Measurements from ENCODE around the gene FBXO5. TPM values are rescaled to one million over a fixed set of nuclear protein-coding genes. Genes with fewer than 3 reads are reported as not detected.

The FBXO5 gene
- total and polyA plus RNA-seq, 9 of the 15 experiments (the other 6 are each of a cell fraction or from before 2014, with no cell fraction given), result 17.8 to 89.3 (median 62.9) TPM

DNA sequence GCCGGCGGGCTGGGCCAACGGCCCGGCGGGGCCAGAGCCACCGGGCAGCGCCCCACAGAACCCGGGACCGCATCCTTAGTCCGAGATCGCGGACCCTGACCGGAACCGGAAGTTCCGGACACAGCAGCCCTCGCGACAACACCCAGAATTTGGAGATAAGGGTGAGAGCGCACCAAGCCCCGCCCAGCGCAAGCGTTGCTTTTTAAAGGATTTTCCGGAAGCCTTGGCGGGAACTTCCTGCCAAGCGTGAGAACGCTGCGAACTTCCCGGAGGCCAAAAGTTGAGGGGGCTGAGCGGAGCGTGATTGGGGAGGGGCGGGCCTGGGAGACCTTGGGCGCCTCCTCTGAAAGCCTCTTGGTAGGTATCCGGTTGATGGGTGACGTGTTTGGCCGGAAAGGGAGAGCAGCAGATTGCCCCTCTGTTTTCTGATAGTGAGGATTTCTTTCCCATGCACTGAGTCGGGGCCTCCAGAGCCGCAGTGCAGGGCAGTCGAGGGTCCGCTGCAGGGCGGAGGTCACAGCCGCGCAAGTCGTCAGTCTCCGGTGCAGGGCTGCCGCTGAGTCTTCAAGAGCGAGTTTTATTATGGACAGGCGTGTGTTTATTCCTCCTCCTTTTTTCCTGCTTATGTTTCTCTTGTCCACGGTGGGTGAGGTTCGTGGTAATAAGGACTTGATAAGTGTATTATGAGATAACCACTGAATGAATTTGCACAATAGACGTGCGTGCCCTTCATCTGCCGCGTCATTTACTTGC is 19.9 kb upstream of the FBXO5 start, which contains the start of gene MTRF1L (continued):
- TF ChIP-seq, protein P1, sequence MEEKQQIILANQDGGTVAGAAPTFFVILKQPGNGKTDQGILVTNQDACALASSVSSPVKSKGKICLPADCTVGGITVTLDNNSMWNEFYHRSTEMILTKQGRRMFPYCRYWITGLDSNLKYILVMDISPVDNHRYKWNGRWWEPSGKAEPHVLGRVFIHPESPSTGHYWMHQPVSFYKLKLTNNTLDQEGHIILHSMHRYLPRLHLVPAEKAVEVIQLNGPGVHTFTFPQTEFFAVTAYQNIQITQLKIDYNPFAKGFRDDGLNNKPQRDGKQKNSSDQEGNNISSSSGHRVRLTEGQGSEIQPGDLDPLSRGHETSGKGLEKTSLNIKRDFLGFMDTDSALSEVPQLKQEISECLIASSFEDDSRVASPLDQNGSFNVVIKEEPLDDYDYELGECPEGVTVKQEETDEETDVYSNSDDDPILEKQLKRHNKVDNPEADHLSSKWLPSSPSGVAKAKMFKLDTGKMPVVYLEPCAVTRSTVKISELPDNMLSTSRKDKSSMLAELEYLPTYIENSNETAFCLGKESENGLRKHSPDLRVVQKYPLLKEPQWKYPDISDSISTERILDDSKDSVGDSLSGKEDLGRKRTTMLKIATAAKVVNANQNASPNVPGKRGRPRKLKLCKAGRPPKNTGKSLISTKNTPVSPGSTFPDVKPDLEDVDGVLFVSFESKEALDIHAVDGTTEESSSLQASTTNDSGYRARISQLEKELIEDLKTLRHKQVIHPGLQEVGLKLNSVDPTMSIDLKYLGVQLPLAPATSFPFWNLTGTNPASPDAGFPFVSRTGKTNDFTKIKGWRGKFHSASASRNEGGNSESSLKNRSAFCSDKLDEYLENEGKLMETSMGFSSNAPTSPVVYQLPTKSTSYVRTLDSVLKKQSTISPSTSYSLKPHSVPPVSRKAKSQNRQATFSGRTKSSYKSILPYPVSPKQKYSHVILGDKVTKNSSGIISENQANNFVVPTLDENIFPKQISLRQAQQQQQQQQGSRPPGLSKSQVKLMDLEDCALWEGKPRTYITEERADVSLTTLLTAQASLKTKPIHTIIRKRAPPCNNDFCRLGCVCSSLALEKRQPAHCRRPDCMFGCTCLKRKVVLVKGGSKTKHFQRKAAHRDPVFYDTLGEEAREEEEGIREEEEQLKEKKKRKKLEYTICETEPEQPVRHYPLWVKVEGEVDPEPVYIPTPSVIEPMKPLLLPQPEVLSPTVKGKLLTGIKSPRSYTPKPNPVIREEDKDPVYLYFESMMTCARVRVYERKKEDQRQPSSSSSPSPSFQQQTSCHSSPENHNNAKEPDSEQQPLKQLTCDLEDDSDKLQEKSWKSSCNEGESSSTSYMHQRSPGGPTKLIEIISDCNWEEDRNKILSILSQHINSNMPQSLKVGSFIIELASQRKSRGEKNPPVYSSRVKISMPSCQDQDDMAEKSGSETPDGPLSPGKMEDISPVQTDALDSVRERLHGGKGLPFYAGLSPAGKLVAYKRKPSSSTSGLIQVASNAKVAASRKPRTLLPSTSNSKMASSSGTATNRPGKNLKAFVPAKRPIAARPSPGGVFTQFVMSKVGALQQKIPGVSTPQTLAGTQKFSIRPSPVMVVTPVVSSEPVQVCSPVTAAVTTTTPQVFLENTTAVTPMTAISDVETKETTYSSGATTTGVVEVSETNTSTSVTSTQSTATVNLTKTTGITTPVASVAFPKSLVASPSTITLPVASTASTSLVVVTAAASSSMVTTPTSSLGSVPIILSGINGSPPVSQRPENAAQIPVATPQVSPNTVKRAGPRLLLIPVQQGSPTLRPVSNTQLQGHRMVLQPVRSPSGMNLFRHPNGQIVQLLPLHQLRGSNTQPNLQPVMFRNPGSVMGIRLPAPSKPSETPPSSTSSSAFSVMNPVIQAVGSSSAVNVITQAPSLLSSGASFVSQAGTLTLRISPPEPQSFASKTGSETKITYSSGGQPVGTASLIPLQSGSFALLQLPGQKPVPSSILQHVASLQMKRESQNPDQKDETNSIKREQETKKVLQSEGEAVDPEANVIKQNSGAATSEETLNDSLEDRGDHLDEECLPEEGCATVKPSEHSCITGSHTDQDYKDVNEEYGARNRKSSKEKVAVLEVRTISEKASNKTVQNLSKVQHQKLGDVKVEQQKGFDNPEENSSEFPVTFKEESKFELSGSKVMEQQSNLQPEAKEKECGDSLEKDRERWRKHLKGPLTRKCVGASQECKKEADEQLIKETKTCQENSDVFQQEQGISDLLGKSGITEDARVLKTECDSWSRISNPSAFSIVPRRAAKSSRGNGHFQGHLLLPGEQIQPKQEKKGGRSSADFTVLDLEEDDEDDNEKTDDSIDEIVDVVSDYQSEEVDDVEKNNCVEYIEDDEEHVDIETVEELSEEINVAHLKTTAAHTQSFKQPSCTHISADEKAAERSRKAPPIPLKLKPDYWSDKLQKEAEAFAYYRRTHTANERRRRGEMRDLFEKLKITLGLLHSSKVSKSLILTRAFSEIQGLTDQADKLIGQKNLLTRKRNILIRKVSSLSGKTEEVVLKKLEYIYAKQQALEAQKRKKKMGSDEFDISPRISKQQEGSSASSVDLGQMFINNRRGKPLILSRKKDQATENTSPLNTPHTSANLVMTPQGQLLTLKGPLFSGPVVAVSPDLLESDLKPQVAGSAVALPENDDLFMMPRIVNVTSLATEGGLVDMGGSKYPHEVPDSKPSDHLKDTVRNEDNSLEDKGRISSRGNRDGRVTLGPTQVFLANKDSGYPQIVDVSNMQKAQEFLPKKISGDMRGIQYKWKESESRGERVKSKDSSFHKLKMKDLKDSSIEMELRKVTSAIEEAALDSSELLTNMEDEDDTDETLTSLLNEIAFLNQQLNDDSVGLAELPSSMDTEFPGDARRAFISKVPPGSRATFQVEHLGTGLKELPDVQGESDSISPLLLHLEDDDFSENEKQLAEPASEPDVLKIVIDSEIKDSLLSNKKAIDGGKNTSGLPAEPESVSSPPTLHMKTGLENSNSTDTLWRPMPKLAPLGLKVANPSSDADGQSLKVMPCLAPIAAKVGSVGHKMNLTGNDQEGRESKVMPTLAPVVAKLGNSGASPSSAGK (IDR thresholded peaks at IDR 0.05), result peak; percentile 52; the same call in 1 of the 2 replicates
- peak; percentile 21; the same call in 1 of the 2 replicates for TF ChIP-seq NFE2 (IDR thresholded peaks at IDR 0.05; ENCODE audit: low read depth)
- TF ChIP-seq EP400 (IDR thresholded peaks at IDR 0.05), result peak; percentile 87
- no peak for TF ChIP-seq ZNF57 (CRISPR knock-in tag; IDR thresholded peaks at IDR 0.05)
- no peak for TF ChIP-seq NFYB (IDR thresholded peaks at IDR 0.05; ENCODE audit: extremely low read depth, insufficient read length)
- no peak for TF ChIP-seq HMG20B (CRISPR knock-in tag; IDR thresholded peaks at IDR 0.05)
- no peak for TF ChIP-seq HMGN3 (IDR thresholded peaks at IDR 0.05; ENCODE audit: borderline replicate concordance, extremely low read depth, insufficient read length, low read depth, low read length)
- TF ChIP-seq PHF21A (IDR thresholded peaks at IDR 0.05; ENCODE audit: borderline replicate concordance, low read depth), result peak; percentile 57; the same call in 1 of the 2 replicates
- no peak for TF ChIP-seq TCF3 (CRISPR knock-in tag; IDR thresholded peaks at IDR 0.05)
- TF ChIP-seq TBL1XR1 (IDR thresholded peaks at IDR 0.05; ENCODE audit: low read length in 2 of 2), result peak in 1 of 2 experiments; percentile 37; a peak in 1 of 4 replicates
- no peak for TF ChIP-seq PPARD (CRISPR knock-in tag; IDR thresholded peaks at IDR 0.05)
- TF ChIP-seq, protein P2, sequence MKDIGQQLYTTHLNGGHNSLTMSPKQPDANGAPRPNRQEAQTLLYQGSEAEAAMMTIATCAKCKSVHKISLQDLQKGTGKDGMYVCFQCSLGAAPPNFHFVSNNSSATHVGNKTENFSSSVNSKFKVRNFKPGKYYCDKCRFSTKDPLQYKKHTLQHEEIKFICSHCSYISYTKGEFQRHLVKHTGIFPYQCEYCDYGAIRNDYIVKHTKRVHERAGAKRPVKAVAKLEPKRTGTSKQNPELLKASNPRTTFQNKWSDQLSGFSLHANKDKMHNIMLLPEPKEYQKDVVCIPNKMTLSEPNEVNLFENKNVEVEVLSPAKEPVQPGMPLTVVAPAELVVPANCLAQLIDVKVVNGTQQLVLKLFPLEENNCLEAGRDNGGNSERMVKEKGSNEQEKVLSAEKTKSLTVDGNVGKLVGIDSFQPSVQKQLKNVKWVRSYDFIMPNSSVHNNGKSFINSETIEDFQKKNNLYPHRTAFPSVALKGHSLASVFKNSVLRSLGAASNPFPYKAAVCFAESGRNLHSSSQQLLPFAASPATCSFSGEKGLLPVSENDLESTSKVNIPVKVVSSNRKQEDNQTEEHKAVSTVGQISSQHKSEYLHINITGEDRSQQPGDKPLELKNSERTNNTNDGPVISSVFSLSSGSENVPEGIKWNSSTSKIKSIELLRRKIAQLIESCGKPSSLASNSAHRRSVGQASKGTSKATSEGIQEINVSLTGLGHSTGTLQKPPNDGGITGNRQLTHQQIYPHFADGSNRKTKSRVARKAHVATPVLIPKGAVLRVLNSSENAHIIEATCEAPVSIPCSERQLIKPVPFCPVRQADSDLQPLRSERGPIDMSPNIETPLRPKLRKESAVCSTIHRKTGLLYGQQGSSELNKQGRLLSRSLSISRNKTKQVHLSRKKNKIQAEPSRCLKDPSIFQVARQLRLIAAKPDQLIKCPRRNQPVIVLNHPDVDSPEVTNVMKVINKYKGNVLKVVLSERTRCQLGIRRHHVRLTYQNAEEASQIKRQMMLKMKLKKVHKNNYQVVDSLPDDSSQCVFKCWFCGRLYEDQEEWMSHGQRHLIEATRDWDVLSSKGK (CRISPR knock-in tag; IDR thresholded peaks at IDR 0.05), result no peak
- TF ChIP-seq ZNF717 (CRISPR knock-in tag; IDR thresholded peaks at IDR 0.05), result no peak
